GM12874 (cell line): ENCODE results near the gene TMEM41A.

Source experiments
- TF ChIP-seq, protein P1 (sequence below): IDR thresholded peaks from 2 replicates; pipeline ENCODE4 v1.5.1; 2011; ENCODE audit warnings: low read depth, mild to moderate bottlenecking, control low read depth, low read length, moderate library complexity; ENCODE audit not compliant: insufficient read depth

The TMEM41A gene

DNA sequence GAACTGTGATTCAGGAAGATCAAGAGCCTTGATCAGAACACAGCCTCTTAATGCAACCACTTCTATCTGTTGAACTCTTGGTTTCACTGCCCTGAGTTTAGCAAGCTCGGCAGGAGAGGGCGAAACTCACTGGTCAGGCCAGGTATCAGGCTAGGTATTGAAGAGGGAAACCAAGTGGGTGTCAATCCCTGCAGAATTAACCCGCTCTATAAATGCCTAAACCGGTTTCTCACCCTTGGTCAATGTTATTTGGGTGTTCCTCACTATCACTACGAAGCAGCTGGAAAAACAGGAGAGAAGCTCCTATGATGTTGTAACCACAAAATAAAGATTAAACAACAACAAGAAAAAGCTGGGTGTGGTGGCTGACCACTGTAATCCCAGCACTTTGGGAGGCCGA, 29.7 kb upstream of the TMEM41A start:
- TF ChIP-seq, protein P1, sequence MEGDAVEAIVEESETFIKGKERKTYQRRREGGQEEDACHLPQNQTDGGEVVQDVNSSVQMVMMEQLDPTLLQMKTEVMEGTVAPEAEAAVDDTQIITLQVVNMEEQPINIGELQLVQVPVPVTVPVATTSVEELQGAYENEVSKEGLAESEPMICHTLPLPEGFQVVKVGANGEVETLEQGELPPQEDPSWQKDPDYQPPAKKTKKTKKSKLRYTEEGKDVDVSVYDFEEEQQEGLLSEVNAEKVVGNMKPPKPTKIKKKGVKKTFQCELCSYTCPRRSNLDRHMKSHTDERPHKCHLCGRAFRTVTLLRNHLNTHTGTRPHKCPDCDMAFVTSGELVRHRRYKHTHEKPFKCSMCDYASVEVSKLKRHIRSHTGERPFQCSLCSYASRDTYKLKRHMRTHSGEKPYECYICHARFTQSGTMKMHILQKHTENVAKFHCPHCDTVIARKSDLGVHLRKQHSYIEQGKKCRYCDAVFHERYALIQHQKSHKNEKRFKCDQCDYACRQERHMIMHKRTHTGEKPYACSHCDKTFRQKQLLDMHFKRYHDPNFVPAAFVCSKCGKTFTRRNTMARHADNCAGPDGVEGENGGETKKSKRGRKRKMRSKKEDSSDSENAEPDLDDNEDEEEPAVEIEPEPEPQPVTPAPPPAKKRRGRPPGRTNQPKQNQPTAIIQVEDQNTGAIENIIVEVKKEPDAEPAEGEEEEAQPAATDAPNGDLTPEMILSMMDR: no peak

DNA sequence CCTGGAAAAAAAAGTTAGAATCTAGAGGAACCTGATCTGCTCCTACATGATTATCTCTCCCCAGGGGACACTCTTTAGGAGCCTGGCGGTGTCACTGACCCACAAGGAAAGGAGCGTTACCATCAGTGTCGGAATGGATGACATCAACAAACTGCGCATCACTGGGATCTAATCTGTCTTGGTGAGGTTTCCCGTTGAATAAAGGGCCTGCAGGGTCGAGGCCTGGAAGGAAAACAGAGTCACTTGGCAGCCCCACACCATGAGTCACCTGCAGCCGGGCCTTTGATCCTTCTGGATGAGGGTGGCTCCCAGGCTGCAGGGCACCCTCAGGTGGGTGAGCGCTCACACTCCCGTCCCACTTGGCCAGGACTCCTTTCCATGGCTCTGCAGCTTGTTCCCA, 28.5 kb upstream of the TMEM41A start:
- TF ChIP-seq, protein P1: no peak

DNA sequence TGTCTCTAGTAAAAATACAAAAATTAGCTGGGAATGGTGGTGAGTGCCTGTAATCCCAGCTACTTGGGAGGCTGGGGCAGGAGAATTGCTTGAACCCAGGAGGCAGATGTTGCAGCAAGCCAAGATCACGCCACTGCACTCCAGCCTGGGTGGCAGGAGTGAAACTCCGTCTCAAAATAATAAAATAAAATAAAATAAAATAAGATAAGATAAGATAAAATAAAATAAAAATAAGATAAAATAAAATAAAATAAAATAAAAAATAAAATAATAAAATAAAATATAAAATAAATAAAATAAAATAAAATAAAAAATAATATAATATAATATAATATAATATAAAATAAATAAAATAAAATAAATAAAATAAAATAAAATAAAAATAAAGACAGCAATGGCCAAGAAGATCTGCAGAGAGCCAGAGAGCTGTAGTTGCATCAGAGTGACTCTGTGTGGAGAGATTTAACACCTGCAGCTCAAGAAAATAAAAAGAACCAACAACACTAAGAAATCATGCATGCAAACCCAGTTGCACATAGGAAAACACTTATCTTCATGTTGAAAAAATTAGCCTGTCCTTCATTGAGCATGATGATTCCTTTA, 27.6 kb upstream of the TMEM41A start:
- TF ChIP-seq, protein P1: no peak

DNA sequence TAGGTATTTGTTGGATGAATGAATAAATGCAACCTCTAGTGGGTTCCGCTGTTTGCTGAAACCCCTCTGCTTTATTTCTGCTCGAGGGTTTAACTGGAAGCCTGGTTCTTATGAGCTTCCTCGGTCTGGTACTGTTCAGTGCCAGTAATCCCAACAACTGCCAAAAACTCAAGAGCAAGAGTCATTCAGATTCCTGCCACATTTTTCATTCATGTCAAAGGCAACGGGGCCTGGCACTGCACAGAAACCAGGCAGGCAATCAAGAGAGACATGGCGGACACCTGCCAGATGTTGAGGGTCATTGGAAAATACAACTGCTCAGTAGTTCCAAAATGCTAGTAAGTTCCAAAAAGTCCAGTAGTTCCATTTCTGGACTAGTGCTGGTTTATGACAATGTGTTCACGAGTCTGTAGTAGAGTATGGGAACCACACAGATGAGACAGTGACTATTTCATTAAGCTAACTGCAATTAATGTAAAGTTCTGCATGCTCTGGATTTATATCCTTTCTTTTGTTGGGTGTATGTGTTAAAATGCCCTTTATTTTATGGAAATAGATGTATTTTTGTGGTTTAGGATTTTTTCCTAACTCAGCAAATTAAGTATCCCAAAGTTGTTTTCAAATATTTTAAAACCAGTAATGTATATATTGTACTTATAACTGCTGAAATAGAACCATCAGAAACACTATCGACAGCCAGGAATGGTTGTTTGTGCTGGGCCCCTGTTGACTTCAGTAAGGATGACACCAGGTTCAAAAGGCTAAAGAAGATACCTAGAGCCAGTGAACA, 22.7 kb upstream of the TMEM41A start:
- TF ChIP-seq, protein P1: no peak

DNA sequence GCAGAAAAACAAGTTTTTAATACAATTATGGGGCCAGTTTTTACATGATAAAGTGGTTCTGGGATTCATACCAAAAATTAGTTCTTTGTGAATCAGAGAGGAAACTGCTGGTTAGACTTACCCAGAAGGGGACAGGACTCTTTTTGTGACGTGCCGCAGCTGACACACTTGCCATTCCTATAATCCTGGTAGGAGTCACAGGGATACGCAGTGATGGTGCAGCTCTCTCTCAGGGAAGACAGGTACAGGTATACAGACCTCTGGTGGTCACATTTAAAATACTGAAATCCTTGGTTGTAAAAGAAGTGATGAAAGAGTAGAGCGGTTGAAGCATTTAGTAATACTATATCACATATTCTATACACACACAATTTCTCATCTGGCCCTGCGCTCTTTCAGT, 20.2 kb upstream of the TMEM41A start:
- TF ChIP-seq, protein P1: no peak

DNA sequence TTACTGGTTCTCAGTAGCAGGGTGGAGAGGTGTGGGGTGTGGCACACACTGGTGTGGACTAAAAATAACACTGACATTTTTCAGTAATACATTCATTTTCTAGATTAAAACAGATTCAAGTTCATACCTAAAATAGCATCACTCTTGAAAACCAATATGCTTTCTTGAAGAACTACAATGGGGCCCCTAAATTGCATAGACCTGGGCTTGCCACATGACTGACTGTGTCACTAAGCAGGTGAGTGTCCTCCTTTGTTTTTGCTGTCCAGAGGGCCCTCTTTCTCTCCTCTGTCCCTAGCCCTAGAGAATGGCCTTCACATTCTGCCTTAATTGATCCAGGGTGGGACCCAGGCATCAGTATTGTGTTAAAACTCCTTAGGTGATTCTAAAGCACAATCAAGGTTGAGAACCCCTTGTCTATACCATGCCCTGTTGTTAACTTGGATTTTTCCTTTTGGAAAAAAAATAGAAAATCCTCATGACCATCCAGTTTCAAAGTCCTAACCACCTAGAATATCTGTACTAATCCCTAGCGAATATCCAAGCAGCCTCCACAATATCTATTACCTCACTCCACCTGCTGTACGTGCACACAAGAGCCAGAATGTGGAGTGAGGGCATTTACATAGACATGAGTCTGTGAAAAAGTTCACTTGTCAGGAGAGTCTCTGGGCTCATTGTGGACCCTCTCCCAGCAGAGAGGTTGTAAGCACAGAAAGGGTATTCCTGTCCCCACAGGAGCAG, 18.7 kb upstream of the TMEM41A start:
- TF ChIP-seq, protein P1: no peak

DNA sequence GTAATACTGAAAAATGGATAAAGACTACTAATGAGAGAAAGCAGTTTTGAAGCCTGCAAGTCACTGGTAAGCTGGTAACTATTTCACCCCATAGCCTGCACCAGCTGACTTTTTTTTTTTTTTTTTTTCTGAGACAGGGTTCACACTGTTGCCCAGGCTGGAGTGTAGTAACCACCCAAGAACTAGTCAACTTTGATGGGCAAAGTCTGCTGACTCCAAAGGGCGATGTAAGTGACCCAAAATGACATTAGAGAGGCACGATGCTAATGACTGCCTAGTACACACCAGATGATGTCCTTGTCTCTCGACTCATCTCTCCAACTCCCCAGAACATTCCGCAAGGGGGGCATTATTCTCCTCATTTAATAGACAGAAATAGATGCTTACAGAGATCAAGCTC, 12.9 kb upstream of the TMEM41A start:
- TF ChIP-seq, protein P1: no peak
